ENCODE results near the gene PRIM1. TPM values are rescaled to one million over a fixed set of nuclear protein-coding genes. Genes with fewer than 3 reads are reported as not detected.
"Not testable (repeated sequence)": the region's sequence is repeated elsewhere in the genome, so short reads cannot be mapped to it uniquely, and the experiment has no call there.

Gene PRIM1
- total and polyA plus RNA-seq, 2 of the 8 experiments (the other 6 are each of a cell fraction or from before 2014, with no cell fraction given), result 52.4 to 61.9 TPM

DNA sequence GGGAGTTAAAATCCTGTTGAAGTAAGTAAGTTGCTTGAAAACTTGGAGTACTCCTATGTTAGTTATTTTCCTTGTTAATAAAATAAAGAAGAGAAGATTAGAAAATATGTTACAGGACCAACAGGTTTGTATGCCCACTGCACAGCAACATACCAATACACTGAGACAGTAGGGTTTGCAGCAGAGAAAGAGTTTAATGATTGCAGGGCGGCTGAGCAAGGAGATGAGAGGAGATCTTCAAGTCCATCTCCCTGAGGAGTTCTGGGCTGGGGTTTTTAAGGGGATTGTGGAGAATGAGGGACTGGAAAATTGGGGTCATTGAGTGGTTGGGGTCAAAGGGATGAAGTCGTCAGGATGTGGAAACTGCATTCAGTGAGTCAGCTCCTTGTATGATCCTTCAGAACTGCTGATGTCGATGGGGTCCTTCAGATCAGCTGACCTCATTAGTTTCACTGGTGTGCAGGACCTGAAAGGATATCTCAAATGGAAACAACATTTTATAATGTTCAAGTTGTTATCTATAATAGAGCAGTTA is 6.7 kb upstream of the PRIM1 start (continued):
- TF ChIP-seq CREB1 (IDR thresholded peaks at IDR 0.05), result no peak

DNA sequence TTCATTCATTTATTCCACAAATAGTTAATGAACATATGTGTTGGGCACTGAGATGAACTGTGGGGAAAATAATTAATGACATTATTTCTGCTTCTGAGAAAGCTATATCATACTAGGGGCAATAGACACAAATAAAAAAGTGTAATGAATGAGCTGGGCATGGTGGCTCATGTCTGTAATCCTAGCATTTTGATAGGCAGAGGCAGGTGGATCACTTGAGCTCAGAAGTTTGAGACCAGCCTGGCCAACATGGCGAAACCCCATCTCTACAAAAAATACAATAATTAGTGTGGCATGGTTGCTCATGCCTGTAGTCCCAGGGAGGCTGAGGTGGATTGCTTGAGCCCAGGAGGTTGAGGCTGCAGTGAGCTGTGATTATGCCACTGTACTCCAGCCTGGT is 5.8 kb upstream of the PRIM1 start:
- not testable (repeated sequence) for DNase-seq (ENCODE audit: low read depth in 1 of 2, low spot score in 2 of 2); H3K9ac ChIP-seq (replicated peaks in 1 of 4; ENCODE audit: extremely low read depth in 1 of 4, low read depth in 3 of 4, low read length in 3 of 4); H2BK15ac ChIP-seq (ENCODE audit: low read length); H3K14ac ChIP-seq (ENCODE audit: insufficient read length); H3K27ac ChIP-seq (ENCODE audit: low read depth, low read length); H3K4me1 ChIP-seq (replicated peaks in 1 of 4; ENCODE audit: control insufficient read depth in 3 of 4, insufficient read depth in 4 of 4, low read length in 3 of 4); H3K4me3 ChIP-seq (ENCODE audit: extremely low read depth in 1 of 4, insufficient read depth in 2 of 4, low read depth in 3 of 4, low read length in 4 of 4); H2BK12ac ChIP-seq (ENCODE audit: low read depth, low read length); H4K20me1 ChIP-seq (replicated peaks in 1 of 2; ENCODE audit: control insufficient read depth in 1 of 2, insufficient read depth in 2 of 2, low read length in 2 of 2); FAIRE-seq; H4K5ac ChIP-seq (ENCODE audit: insufficient read length, low read depth, low read length); H3K79me2 ChIP-seq (ENCODE audit: control insufficient read depth in 1 of 2, insufficient read depth in 2 of 2, low read length in 2 of 2); H2AFZ ChIP-seq (ENCODE audit: low read length); H2BK5ac ChIP-seq (ENCODE audit: low read depth, low read length); H4K91ac ChIP-seq (replicated peaks; ENCODE audit: insufficient read length, low read length); H3K23me2 ChIP-seq (ENCODE audit: low read depth, low read length); H3K23ac ChIP-seq (ENCODE audit: insufficient read length); H2BK20ac ChIP-seq (ENCODE audit: low read length); H3K4ac ChIP-seq (replicated peaks; ENCODE audit: insufficient read length, low read depth, low read length); H4K8ac ChIP-seq (ENCODE audit: extremely low read depth, insufficient read depth, low read length); H3K9me3 ChIP-seq (ENCODE audit: insufficient read depth in 2 of 2, low read depth in 1 of 2, low read length in 1 of 2); H3K4me2 ChIP-seq (ENCODE audit: insufficient read depth in 1 of 2, low read depth in 2 of 2, low read length in 2 of 2); H3K79me1 ChIP-seq (ENCODE audit: low read depth, low read length); H2BK120ac ChIP-seq (replicated peaks; ENCODE audit: low read depth, low read length); H3K27me3 ChIP-seq (replicated peaks in 1 of 4; ENCODE audit: control insufficient read depth in 3 of 4, extremely low read depth in 1 of 4, insufficient read depth in 3 of 4, low read length in 3 of 4); H3K36me3 ChIP-seq (ENCODE audit: control insufficient read depth in 2 of 4, insufficient read depth in 4 of 4, low read length in 3 of 4); H3K18ac ChIP-seq (ENCODE audit: extremely low read depth, low read length); H2AK5ac ChIP-seq (ENCODE audit: low read depth, low read length); H3K56ac ChIP-seq (replicated peaks; ENCODE audit: insufficient read length, low read depth, low read length)
- ChIA-PET CTCF (ENCODE audit: partially characterized antibody) (interaction anchor here (0.6 to 14.5 kb wide), 19 partner anchors 11 to 353 kb away, joined by 3 to 187 read pairs (median 4); partner anchors contain the start of genes MYO1A, STAT6 and ZBTB39), POLR2A (ENCODE audit: partially characterized antibody) (interaction anchor here (1.1 to 43.7 kb wide), 5 partner anchors 8 to 248 kb away, joined by 3 to 1406 read pairs (median 5); partner anchors contain the start of genes NACA, PTGES3 and ZBTB39)
- WGBS, 2 experiments (ENCODE audit: extremely low coverage in 1 of 2, insufficient coverage in 1 of 2, insufficient read length in 1 of 2, insufficient replicate concordance in 2 of 2, low coverage in 1 of 2, low lambda C conversion rate in 2 of 2, missing lambda C conversion rate in 1 of 2), result 90% methylated on average over 1 of the region's 1 CpG; no CpG with 5 or more reads in 1 of the 2 experiments
